Stimulated activated memory B cell treated with anti-CD40 and anti-IgM and Interleukin-4, amounts not matched to agents 10 μg/mL and 1 μg/mL and 100 μg/mL, for 72 hours (primary cell): ENCODE results near the gene USP9X.
"Not testable (repeated sequence)": the region's sequence is repeated elsewhere in the genome, so short reads cannot be mapped to it uniquely, and the experiment has no call there.

Source experiments
- ATAC-seq: fragments of 150-1000 bp; cut with Tn5 transposase; 2 replicates; pipeline ENCODE4 v1.10.0; 2021
- H3K27ac Mint-ChIP-seq: one replicate; pipeline ENCODE4 v1.8.0; 2022; ENCODE audit warnings: mild to moderate bottlenecking, mixed read lengths
- H3K27me3 Mint-ChIP-seq: one replicate; pipeline ENCODE4 v1.8.0; 2022; ENCODE audit warnings: mixed read lengths
- H3K36me3 Mint-ChIP-seq: one replicate; pipeline ENCODE4 v1.8.0; 2022; ENCODE audit warnings: mixed read lengths
- H3K4me1 Mint-ChIP-seq: one replicate; pipeline ENCODE4 v1.8.0; 2022; ENCODE audit warnings: mixed read lengths
- H3K4me3 Mint-ChIP-seq: one replicate; pipeline ENCODE4 v1.8.0; 2022; ENCODE audit warnings: mild to moderate bottlenecking, moderate library complexity, mixed read lengths
- H3K9me3 Mint-ChIP-seq: one replicate; pipeline ENCODE4 v1.8.0; 2022; ENCODE audit warnings: mixed read lengths

The USP9X gene

GRCh38 chrX:41180194-41180908, 95.1 kb downstream of the USP9X start:
- Mint-ChIP-seq H3K4me3 (peak overlapping the region; percentile 30), H3K27me3 (no peaks in the 10 kb centered on the region), H3K36me3 (peaks cover 28% of the 10 kb centered on the region), H3K9me3 (no peaks in the 10 kb centered on the region), H3K4me1 (peaks cover 47% of the 10 kb centered on the region), H3K27ac (peak overlapping the region; percentile 44)
- ATAC-seq: peak; percentile 51

- Mint-ChIP-seq H3K4me1 (peaks cover 29% of the 10 kb centered on the region), H3K9me3 (no peaks in the 10 kb centered on the region), H3K4me3 (no peak overlapping the region), H3K27me3 (no peaks in the 10 kb centered on the region), H3K27ac (peak overlapping the region; percentile 48), H3K36me3 (peaks cover 28% of the 10 kb centered on the region)
- peak; percentile 64 for ATAC-seq
Measured at GRCh38 chrX:41184312-41184711, 99.1 kb downstream of the USP9X start.

- H3K4me3 Mint-ChIP-seq, H3K27me3 Mint-ChIP-seq, H3K27ac Mint-ChIP-seq, ATAC-seq, H3K9me3 Mint-ChIP-seq: not testable (repeated sequence)
- Mint-ChIP-seq H3K4me1 (peaks cover 13% of the 10 kb centered on the region), H3K36me3 (peaks cover 31% of the 10 kb centered on the region)
Measured at GRCh38 chrX:41186946-41187345, 101.7 kb downstream of the USP9X start.

- H3K4me3 Mint-ChIP-seq: no peak overlapping the region
- H3K27ac Mint-ChIP-seq: no peak overlapping the region
- peaks cover 36% of the 10 kb centered on the region for H3K36me3 Mint-ChIP-seq
Measured at GRCh38 chrX:41189156-41189555, 103.9 kb downstream of the USP9X start.

GRCh38 chrX:41192880-41193279, 107.6 kb downstream of the USP9X start:
- H3K9me3 Mint-ChIP-seq: no peaks in the 10 kb centered on the region
- no peaks in the 10 kb centered on the region for H3K27me3 Mint-ChIP-seq
- no peak overlapping the region for H3K4me3 Mint-ChIP-seq
- peak overlapping the region; percentile 69 for H3K27ac Mint-ChIP-seq
- ATAC-seq: no peak
- no peaks in the 10 kb centered on the region for H3K4me1 Mint-ChIP-seq
- H3K36me3 Mint-ChIP-seq: peaks cover 26% of the 10 kb centered on the region

More at GRCh38 chrX:41189156-41189555, 103.9 kb downstream of the USP9X start:
- Mint-ChIP-seq H3K27me3 (no peaks in the 10 kb centered on the region), H3K9me3 (no peaks in the 10 kb centered on the region), H3K4me1 (peaks cover 4% of the 10 kb centered on the region)
- ATAC-seq: no peak

GRCh38 chrX:41198410-41198809, 113.2 kb downstream of the USP9X start:
- Mint-ChIP-seq H3K4me1 (no peaks in the 10 kb centered on the region), H3K27me3 (no peaks in the 10 kb centered on the region), H3K36me3 (peaks cover 25% of the 10 kb centered on the region), H3K27ac (no peak overlapping the region), H3K9me3 (no peaks in the 10 kb centered on the region), H3K4me3 (no peak overlapping the region)
- ATAC-seq: no peak

- Mint-ChIP-seq H3K4me3 (no peak overlapping the region), H3K36me3 (peaks cover 41% of the 10 kb centered on the region), H3K9me3 (no peaks in the 10 kb centered on the region), H3K27me3 (no peaks in the 10 kb centered on the region), H3K4me1 (no peaks in the 10 kb centered on the region), H3K27ac (no peak overlapping the region)
- no peak for ATAC-seq
Measured at GRCh38 chrX:41200785-41201184, 115.5 kb downstream of the USP9X start.

GRCh38 chrX:41209853-41210252, 124.6 kb downstream of the USP9X start:
- Mint-ChIP-seq H3K4me1 (no peaks in the 10 kb centered on the region), H3K36me3 (peaks cover 54% of the 10 kb centered on the region), H3K27ac (no peak overlapping the region), H3K27me3 (no peaks in the 10 kb centered on the region), H3K4me3 (no peak overlapping the region), H3K9me3 (peaks cover 6% of the 10 kb centered on the region)
- ATAC-seq: no peak

GRCh38 chrX:41224605-41225004, 139.4 kb downstream of the USP9X start:
- Mint-ChIP-seq H3K36me3 (peaks cover 45% of the 10 kb centered on the region), H3K27ac (no peak overlapping the region), H3K4me3 (no peak overlapping the region), H3K4me1 (no peaks in the 10 kb centered on the region), H3K27me3 (no peaks in the 10 kb centered on the region), H3K9me3 (no peaks in the 10 kb centered on the region)
- ATAC-seq: no peak

GRCh38 chrX:41233988-41234387, 148.7 kb downstream of the USP9X start:
- no peak overlapping the region for H3K4me3 Mint-ChIP-seq
- H3K27me3 Mint-ChIP-seq: no peaks in the 10 kb centered on the region
- no peak for ATAC-seq
- peaks cover 15% of the 10 kb centered on the region for H3K36me3 Mint-ChIP-seq
- peaks cover 11% of the 10 kb centered on the region for H3K4me1 Mint-ChIP-seq
- no peak overlapping the region for H3K27ac Mint-ChIP-seq
- H3K9me3 Mint-ChIP-seq: no peaks in the 10 kb centered on the region

GRCh38 chrX:41234471-41234870, 149.2 kb downstream of the USP9X start:
- Mint-ChIP-seq H3K4me1 (peaks cover 11% of the 10 kb centered on the region), H3K36me3 (peaks cover 13% of the 10 kb centered on the region)
- not testable (repeated sequence) for H3K9me3 Mint-ChIP-seq, H3K27ac Mint-ChIP-seq, H3K27me3 Mint-ChIP-seq, ATAC-seq, H3K4me3 Mint-ChIP-seq

GRCh38 chrX:41234962-41235361, 149.7 kb downstream of the USP9X start:
- no peaks in the 10 kb centered on the region for H3K9me3 Mint-ChIP-seq
- H3K27ac Mint-ChIP-seq: no peak overlapping the region
- peaks cover 9% of the 10 kb centered on the region for H3K36me3 Mint-ChIP-seq
- no peak for ATAC-seq
- no peaks in the 10 kb centered on the region for H3K27me3 Mint-ChIP-seq
- H3K4me3 Mint-ChIP-seq: no peak overlapping the region
- H3K4me1 Mint-ChIP-seq: peaks cover 11% of the 10 kb centered on the region

- Mint-ChIP-seq H3K36me3 (peaks cover 8% of the 10 kb centered on the region), H3K27me3 (no peaks in the 10 kb centered on the region), H3K27ac (no peak overlapping the region), H3K9me3 (no peaks in the 10 kb centered on the region), H3K4me3 (no peak overlapping the region), H3K4me1 (peaks cover 11% of the 10 kb centered on the region)
- peak; percentile 71 for ATAC-seq
Measured at GRCh38 chrX:41236629-41237028, 151.4 kb downstream of the USP9X start.

- Mint-ChIP-seq H3K9me3 (no peaks in the 10 kb centered on the region), H3K27ac (no peak overlapping the region), H3K4me1 (peaks cover under 1% of the 10 kb centered on the region), H3K4me3 (no peak overlapping the region), H3K27me3 (no peaks in the 10 kb centered on the region), H3K36me3 (no peaks in the 10 kb centered on the region)
- ATAC-seq: no peak
Measured at GRCh38 chrX:41240509-41240908, 155.3 kb downstream of the USP9X start.

- Mint-ChIP-seq H3K27me3 (no peaks in the 10 kb centered on the region), H3K36me3 (no peaks in the 10 kb centered on the region), H3K9me3 (no peaks in the 10 kb centered on the region), H3K4me1 (no peaks in the 10 kb centered on the region), H3K4me3 (no peak overlapping the region), H3K27ac (no peak overlapping the region)
- no peak for ATAC-seq
Measured at GRCh38 chrX:41241962-41242361, 156.7 kb downstream of the USP9X start.

- no peak for ATAC-seq
- H3K4me1 Mint-ChIP-seq: no peaks in the 10 kb centered on the region
- no peaks in the 10 kb centered on the region for H3K9me3 Mint-ChIP-seq
- H3K27me3 Mint-ChIP-seq: no peaks in the 10 kb centered on the region
- H3K36me3 Mint-ChIP-seq: no peaks in the 10 kb centered on the region
- H3K27ac Mint-ChIP-seq: no peak overlapping the region
- no peak overlapping the region for H3K4me3 Mint-ChIP-seq
Measured at GRCh38 chrX:41245641-41246040, 160.4 kb downstream of the USP9X start.
